MCF 10A (cell line): ENCODE data around the gene DAW1. TPM values are rescaled to one million over a fixed set of nuclear protein-coding genes. Genes with fewer than 3 reads are reported as not detected.
A peak's percentile ranks its signal among the peaks of the same experiment; 100 is the strongest.
"Not testable (repeated sequence)": the region's sequence is repeated elsewhere in the genome, so short reads cannot be mapped to it uniquely, and the experiment has no call there.

Experiments
- BruUV-seq: library from RNA; stranded (reverse); fragments of 400-500 nt; replicated peaks from 2 replicates; lab custom pipeline; 2021; lab: Mats Ljungman, UMichigan
- CTCF ChIA-PET: fragments of 300-600 bp; sonication (Branson Sonifier 250); formaldehyde crosslinking; extraction: SDS; loops from one replicate; lab custom pipeline; 2021; ENCODE audit warnings: antibody characterized with exemption, inconsistent platforms; lab: Yijun Ruan, JAX
- POLR2A ChIA-PET: fragments of 300-600, 350-650 bp; sonication (Branson Sonifier 250); formaldehyde crosslinking; extraction: SDS; loops from one replicate; lab custom pipeline; 2020; ENCODE audit warnings: antibody characterized with exemption, inconsistent platforms; lab: Yijun Ruan, JAX
- DNase-seq: peaks from one replicate; pipeline ENCODE4 v3.0.0-alpha.2; 2018; ENCODE audit not compliant: unreplicated experiment
- H3K27ac Mint-ChIP-seq: one replicate; pipeline ENCODE4 v1.8.0; 2022; ENCODE audit warnings: mild to moderate bottlenecking, low read depth, mixed read lengths; ENCODE audit not compliant: unreplicated experiment
- H3K27me3 Mint-ChIP-seq: one replicate; pipeline ENCODE4 v1.8.0; 2022; ENCODE audit warnings: mixed read lengths; ENCODE audit not compliant: insufficient read depth, unreplicated experiment
- H3K36me3 Mint-ChIP-seq: one replicate; pipeline ENCODE4 v1.8.0; 2022; ENCODE audit warnings: mild to moderate bottlenecking, moderate library complexity, mixed read lengths; ENCODE audit not compliant: insufficient read depth, unreplicated experiment
- H3K4me1 Mint-ChIP-seq: one replicate; pipeline ENCODE4 v1.8.0; 2022; ENCODE audit warnings: mixed read lengths; ENCODE audit not compliant: insufficient read depth, unreplicated experiment
- H3K4me3 Mint-ChIP-seq: one replicate; pipeline ENCODE4 v1.8.0; 2022; ENCODE audit warnings: mild to moderate bottlenecking, moderate library complexity, mixed read lengths; ENCODE audit not compliant: unreplicated experiment
- H3K9me3 Mint-ChIP-seq: one replicate; pipeline ENCODE4 v1.8.0; 2022; ENCODE audit warnings: mixed read lengths; ENCODE audit not compliant: unreplicated experiment
- intact Hi-C: fragments of 100-400 bp; cut with micrococcal nuclease; formaldehyde crosslinking; loops from 2 replicates; pipeline ENCODE4 v1.14.1; 2022
- total RNA-seq: library from RNA; stranded (reverse); gene quantifications from 2 replicates; pipeline ENCODE4 v1.2.3, GENCODE V29; 2022
- TF ChIP-seq, protein P1 (sequence below): fragments of 200-600 bp; IDR thresholded peaks from one replicate; pipeline ENCODE4 v1.8.0; 2022; ENCODE audit warnings: antibody characterized with exemption, mild to moderate bottlenecking; ENCODE audit not compliant: unreplicated experiment

The DAW1 gene
- total RNA-seq, 1 experiment from 2014 or later: 1.1 TPM

DNA sequence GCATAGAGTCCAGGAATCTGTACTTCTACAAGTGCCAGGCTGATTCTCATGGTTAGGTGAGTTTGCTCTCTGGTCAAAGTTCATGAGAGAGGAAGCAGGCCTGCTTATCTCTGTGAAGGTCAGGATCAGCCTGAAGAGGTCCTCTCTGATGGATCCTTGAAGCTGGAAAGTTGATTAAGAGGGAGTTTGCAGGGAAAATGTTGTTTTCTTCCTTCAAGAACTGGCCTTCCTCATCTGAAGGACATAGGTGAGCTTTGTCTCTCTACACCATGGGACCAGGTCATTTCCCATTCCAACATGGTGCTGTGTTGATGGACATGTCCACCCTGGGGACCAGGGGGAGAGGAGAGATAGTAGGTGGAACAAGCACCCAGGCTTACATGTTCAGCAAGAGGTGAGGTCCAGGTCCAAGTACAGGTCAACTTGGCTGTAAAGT is 42.9 kb upstream of the DAW1 start:
- intact Hi-C loops: no loop called here
- no peak for DNase-seq
- no peak overlapping the region for H3K4me3 Mint-ChIP-seq
- ChIA-PET POLR2A (no interaction called here), CTCF (no interaction called here)
- H3K27ac Mint-ChIP-seq: no peak overlapping the region
- H3K4me1 Mint-ChIP-seq: peaks cover 14% of the 10 kb centered on the region
- BruUV-seq: no TSS peak
- H3K36me3 Mint-ChIP-seq: no peaks in the 10 kb centered on the region
- no peaks in the 10 kb centered on the region for H3K9me3 Mint-ChIP-seq
- H3K27me3 Mint-ChIP-seq: no peaks in the 10 kb centered on the region
- TF ChIP-seq, protein P1, sequence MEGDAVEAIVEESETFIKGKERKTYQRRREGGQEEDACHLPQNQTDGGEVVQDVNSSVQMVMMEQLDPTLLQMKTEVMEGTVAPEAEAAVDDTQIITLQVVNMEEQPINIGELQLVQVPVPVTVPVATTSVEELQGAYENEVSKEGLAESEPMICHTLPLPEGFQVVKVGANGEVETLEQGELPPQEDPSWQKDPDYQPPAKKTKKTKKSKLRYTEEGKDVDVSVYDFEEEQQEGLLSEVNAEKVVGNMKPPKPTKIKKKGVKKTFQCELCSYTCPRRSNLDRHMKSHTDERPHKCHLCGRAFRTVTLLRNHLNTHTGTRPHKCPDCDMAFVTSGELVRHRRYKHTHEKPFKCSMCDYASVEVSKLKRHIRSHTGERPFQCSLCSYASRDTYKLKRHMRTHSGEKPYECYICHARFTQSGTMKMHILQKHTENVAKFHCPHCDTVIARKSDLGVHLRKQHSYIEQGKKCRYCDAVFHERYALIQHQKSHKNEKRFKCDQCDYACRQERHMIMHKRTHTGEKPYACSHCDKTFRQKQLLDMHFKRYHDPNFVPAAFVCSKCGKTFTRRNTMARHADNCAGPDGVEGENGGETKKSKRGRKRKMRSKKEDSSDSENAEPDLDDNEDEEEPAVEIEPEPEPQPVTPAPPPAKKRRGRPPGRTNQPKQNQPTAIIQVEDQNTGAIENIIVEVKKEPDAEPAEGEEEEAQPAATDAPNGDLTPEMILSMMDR: no peak

DNA sequence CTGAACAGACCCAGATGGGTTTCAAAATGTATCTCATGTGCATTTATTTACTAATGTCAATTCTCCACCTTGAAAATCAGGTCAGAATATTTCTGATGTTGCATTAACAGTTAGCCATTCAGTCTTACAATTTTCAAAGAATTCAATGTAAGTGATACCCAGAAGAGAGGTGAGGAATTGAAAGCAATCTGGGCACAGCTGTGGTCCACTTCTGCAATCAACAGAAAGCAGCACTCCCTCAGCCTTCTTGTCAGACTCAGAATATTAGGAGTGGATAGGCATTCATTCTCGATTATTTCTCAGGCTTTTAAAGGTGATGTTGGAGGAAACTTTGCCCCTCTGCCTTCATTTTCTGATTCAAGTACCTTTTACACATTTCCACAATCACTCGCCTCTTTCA is 42.1 kb upstream of the DAW1 start:
- H3K27ac Mint-ChIP-seq: no peak overlapping the region
- POLR2A ChIA-PET: interaction anchor here (1.6 kb wide), 1 partner anchor 11 kb away, joined by 6 read pairs; no protein-coding TSS in a partner anchor
- DNase-seq: no peak
- TF ChIP-seq, protein P1: no peak
- CTCF ChIA-PET: no interaction called here
- H3K4me3 Mint-ChIP-seq: no peak overlapping the region
- no TSS peak for BruUV-seq
- H3K4me1 Mint-ChIP-seq: peaks cover 14% of the 10 kb centered on the region
- no peaks in the 10 kb centered on the region for H3K9me3 Mint-ChIP-seq
- intact Hi-C loops: no loop called here
- H3K27me3 Mint-ChIP-seq: no peaks in the 10 kb centered on the region
- H3K36me3 Mint-ChIP-seq: no peaks in the 10 kb centered on the region

DNA sequence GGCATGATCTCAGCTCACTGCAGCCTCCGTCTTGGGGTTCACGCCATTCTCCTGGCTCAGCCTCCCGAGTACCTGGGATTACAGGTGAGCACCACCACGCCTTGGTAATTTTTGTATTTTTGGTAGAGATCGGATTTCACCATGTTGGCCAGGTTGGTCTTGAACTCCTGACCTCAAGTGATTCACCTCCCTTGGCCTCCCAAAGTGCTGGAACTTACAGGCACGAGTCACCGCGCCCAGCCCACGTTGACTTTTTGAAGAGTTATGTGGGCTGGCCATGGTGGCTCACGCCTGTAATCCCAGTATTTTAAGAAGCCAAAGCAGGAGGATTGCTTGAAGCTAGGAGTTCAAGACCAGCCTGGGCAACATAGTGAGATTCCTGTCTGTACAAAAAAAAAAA is 37.0 kb upstream of the DAW1 start:
- DNase-seq: peak; percentile 33
- Mint-ChIP-seq H3K36me3 (no peaks in the 10 kb centered on the region), H3K9me3 (peaks cover 7% of the 10 kb centered on the region), H3K4me1 (peaks cover under 1% of the 10 kb centered on the region), H3K27ac (no peak overlapping the region), H3K4me3 (no peak overlapping the region), H3K27me3 (no peaks in the 10 kb centered on the region)
- ChIA-PET CTCF (interaction anchor here (0.6 to 1.1 kb wide), 3 partner anchors 9 to 1833 kb away, joined by 3 to 4 read pairs (median 3); no protein-coding TSS in a partner anchor), POLR2A (interaction anchor here (1.5 kb wide), 1 partner anchor 15 kb away, joined by 7 read pairs; no protein-coding TSS in a partner anchor)
- TF ChIP-seq, protein P1: no peak
- intact Hi-C loops: no loop called here
- no TSS peak for BruUV-seq

DNA sequence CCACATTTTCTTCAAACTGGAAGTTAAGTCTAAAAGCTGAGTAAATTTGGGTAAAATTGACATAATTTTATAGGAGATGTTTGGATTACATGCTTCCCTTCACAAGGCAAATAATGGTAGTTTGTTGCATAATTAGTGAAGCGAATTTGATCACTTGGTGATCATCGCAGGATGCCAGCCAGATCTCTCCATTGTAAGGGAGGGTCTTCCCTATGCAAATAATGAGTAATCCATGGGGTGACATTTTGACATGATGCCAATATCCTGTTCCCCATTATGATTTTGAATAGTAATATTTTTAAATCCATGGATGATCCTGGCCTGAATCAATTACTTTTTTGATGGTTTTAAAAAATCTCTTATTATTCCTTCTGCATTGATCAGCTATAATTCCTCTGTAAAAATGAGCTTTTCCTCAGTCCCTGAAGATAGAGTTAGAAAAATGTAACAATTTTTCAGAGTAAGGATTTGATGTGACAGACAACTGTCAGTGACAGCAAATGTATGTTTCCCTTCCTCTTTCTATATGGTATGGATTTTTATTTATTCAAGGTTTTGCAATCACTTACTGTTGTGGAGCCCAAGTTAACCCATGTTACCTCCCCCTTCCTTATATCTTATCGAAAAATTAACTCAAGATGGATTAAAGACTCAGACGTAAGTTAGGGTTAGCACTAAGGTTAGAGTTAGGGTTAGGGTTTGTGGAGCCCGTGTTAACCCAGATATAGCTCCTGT is 36.3 kb upstream of the DAW1 start:
- TF ChIP-seq, protein P1: no peak
- Mint-ChIP-seq H3K9me3 (peaks cover 7% of the 10 kb centered on the region), H3K36me3 (no peaks in the 10 kb centered on the region), H3K27ac (no peak overlapping the region), H3K4me3 (no peak overlapping the region), H3K27me3 (no peaks in the 10 kb centered on the region), H3K4me1 (peaks cover 7% of the 10 kb centered on the region)
- POLR2A ChIA-PET: interaction anchor here (0.7 to 1.5 kb wide), 2 partner anchors 16 to 355 kb away, joined by 3 to 7 read pairs; no protein-coding TSS in a partner anchor
- no TSS peak for BruUV-seq
- intact Hi-C loops: no loop called here
- no peak for DNase-seq
- CTCF ChIA-PET: interaction anchor here (0.6 to 0.7 kb wide), 2 partner anchors 9 to 1833 kb away, joined by 3 to 4 read pairs; no protein-coding TSS in a partner anchor

DNA sequence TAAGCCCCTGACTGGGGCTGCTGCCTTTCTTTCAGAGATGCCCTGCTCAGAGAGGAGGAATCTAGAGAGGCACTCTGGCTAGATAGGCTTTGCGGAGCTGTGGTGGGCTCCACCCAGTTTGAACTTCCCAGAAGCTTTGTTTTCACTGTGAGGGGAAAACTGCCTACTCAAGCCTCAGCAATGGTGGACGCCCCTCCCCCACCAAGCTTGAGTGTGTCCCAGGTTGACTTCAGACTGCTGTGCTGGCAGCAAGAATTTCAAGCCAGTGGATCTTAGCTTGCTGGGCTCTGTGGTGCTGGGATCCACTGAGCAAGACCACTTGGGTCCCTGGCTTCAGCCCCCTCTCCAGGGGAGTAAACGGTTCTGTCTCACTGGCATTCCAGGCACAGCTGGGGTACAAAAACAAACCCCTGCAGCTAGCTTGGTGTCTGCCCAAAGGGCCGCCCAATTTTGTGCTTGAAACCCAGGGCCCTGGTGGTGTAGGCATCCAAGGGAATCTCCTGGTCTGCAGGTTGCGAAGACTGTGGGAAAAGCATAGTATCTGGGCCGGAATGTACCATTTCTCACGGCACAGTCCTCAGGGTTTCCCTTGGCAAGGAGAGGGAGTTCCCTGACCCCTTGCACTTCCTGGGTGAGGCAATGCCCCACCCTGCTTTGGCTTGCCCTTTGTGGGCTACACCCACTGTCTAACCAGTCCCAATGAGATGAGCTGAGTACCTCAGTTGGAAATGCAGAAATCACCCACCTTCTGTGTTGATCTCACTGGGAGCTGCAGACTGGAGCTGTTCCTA is 31.9 kb upstream of the DAW1 start:
- H3K27me3 Mint-ChIP-seq: not testable (repeated sequence)

More for the DNA sequence above, 31.9 kb upstream of the DAW1 start:
- H3K9me3 Mint-ChIP-seq, BruUV-seq, CTCF ChIA-PET, H3K4me1 Mint-ChIP-seq, H3K4me3 Mint-ChIP-seq, H3K27ac Mint-ChIP-seq, H3K36me3 Mint-ChIP-seq, intact Hi-C loops: not testable (repeated sequence)
- POLR2A ChIA-PET: interaction anchor here (0.6 to 1.6 kb wide), 3 partner anchors 10 to 142 kb away, joined by 3 to 6 read pairs (median 4); no protein-coding TSS in a partner anchor
- peak; percentile 89 for DNase-seq
